K562 (cell line): Measurements from ENCODE around the gene PITRM1. TPM values are rescaled to one million over a fixed set of nuclear protein-coding genes. Genes with fewer than 3 reads are reported as not detected.

Experiments used
- ATAC-seq: fragments of 200-7000 bp; cut with Tn5 transposase; 3 replicates; pipeline ENCODE4 v1.9.1; 2020; ENCODE audit warnings: moderate library complexity
- BruUV-seq: library from RNA; stranded (reverse); fragments of 400-500 nt; replicated peaks from 2 replicates; lab custom pipeline; 2021; lab: Mats Ljungman, UMichigan
- CTCF ChIA-PET: fragments of 300-600 bp; formaldehyde crosslinking; extraction: SDS; loops from one replicate; lab custom pipeline; 2021; ENCODE audit warnings: low intra/inter-chr PET ratio; lab: Yijun Ruan, JAX
- POLR2A ChIA-PET: fragments of 300-600, 350-650 bp; sonication (Branson Sonifier 250); formaldehyde crosslinking; extraction: SDS; loops from one replicate; lab custom pipeline; 2021; ENCODE audit warnings: antibody characterized with exemption, inconsistent platforms; lab: Yijun Ruan, JAX
- DNase-seq, 4 experiments: peaks; one replicate each; pipeline versions ENCODE4 v3.0.0 to v3.0.0-alpha.2; 2011 to 2018; ENCODE audit warnings: low spot score in 3 of 4, mixed read lengths in 3 of 4; ENCODE audit errors: extremely low read depth in 1 of 4
- FAIRE-seq: peaks from 2 replicates; lab custom pipeline; 2011; peaks lifted over from hg19 to GRCh38; lab: Jason Lieb, UNC
- H2AFZ ChIP-seq: 2 replicates; pipeline ENCODE4 v1.6.0; 2011; ENCODE audit warnings: low read depth, low read length, control low read depth, inconsistent platforms
- H3K27ac ChIP-seq: fragments of 200-600 bp; 3 replicates; pipeline ENCODE4 v1.8.0; 2011; ENCODE audit warnings: low read depth, mild to moderate bottlenecking, control low read depth, inconsistent platforms, low read length, moderate library complexity, mixed read lengths; ENCODE audit errors: extremely low read depth
- H3K27me3 ChIP-seq, 2 experiments: fragments of 300-600 bp in 1 of 2; 2 replicates in 1 of 2; 3 replicates in 1 of 2; pipeline versions ENCODE4 v1.6.0 to v1.8.0; 2011; ENCODE audit warnings: inconsistent platforms in 2 of 2, low read length in 2 of 2, mild to moderate bottlenecking in 1 of 2, mixed read lengths in 1 of 2, moderate library complexity in 1 of 2; ENCODE audit not compliant: control insufficient read depth in 2 of 2, insufficient read depth in 2 of 2
- H3K36me3 ChIP-seq: fragments of 300-600 bp; 3 replicates; pipeline ENCODE4 v1.8.0; 2011; ENCODE audit warnings: mild to moderate bottlenecking, low read length, inconsistent platforms; ENCODE audit not compliant: control insufficient read depth, insufficient read depth
- H3K4me1 ChIP-seq, 2 experiments: fragments of 200-600 bp in 1 of 2; replicated peaks in 1 of 2; 2 replicates in 1 of 2; 3 replicates in 1 of 2; pipeline versions ENCODE4 v1.5.1 to v1.8.0; 2011; ENCODE audit warnings: inconsistent platforms in 2 of 2, low read length in 2 of 2, mild to moderate bottlenecking in 1 of 2, mixed read lengths in 1 of 2, moderate library complexity in 1 of 2; ENCODE audit not compliant: control insufficient read depth in 2 of 2, insufficient read depth in 2 of 2
- H3K4me2 ChIP-seq: 2 replicates; pipeline ENCODE4 v1.6.1; 2011; ENCODE audit warnings: low read length, control low read depth, inconsistent platforms, mixed read lengths; ENCODE audit not compliant: insufficient read depth
- H3K4me3 ChIP-seq: fragments of 200-600 bp; sonication (generic), shearing (Covaris generic); 2 replicates; pipeline ENCODE4 v1.5.1; 2016; ENCODE audit warnings: control low read depth, inconsistent platforms
- H3K79me2 ChIP-seq: fragments of 200-600 bp; 3 replicates; pipeline ENCODE4 v1.8.0; 2011; ENCODE audit warnings: low read length, inconsistent platforms; ENCODE audit not compliant: control insufficient read depth, insufficient read depth
- H3K9ac ChIP-seq, 2 experiments: 2 replicates each; pipeline versions ENCODE4 v1.6.0 to v1.6.1; 2011; ENCODE audit warnings: low read depth in 2 of 2, low read length in 2 of 2, control low read depth in 1 of 2, inconsistent platforms in 1 of 2, mild to moderate bottlenecking in 1 of 2, mixed read lengths in 1 of 2; ENCODE audit not compliant: insufficient read depth in 1 of 2
- H3K9me1 ChIP-seq: one replicate; pipeline ENCODE4 v1.6.0; 2011; ENCODE audit warnings: inconsistent platforms, mild to moderate bottlenecking, low read length, moderate library complexity; ENCODE audit not compliant: control insufficient read depth, insufficient read depth
- H3K9me3 ChIP-seq: replicated peaks from 2 replicates; pipeline ENCODE4 v1.5.1; 2011; ENCODE audit warnings: low read depth, low read length, inconsistent platforms; ENCODE audit not compliant: control insufficient read depth, insufficient read depth
- H4K20me1 ChIP-seq: replicated peaks from 2 replicates; pipeline ENCODE4 v1.6.1; 2011; ENCODE audit warnings: low read length, inconsistent platforms, mixed read lengths; ENCODE audit not compliant: control insufficient read depth, insufficient read depth
- ARHGAP35 ChIP-seq: fragments of 450-650 bp; IDR thresholded peaks from 2 replicates; pipeline ENCODE4 v1.6.1; 2018; ENCODE audit not compliant: partially characterized antibody
- BCOR ChIP-seq: fragments of 450-650 bp; IDR thresholded peaks from 2 replicates; pipeline ENCODE4 v1.6.1; 2016
- DDX20 ChIP-seq: fragments of 450-650 bp; IDR thresholded peaks from 2 replicates; pipeline ENCODE4 v1.6.1; 2016; ENCODE audit warnings: missing genetic modification characterization, low read depth, mild to moderate bottlenecking, missing compliant biosample characterization, moderate library complexity
- EGR1 ChIP-seq: fragments of 450-650 bp; conservative IDR thresholded peaks from 2 replicates; pipeline ENCODE4 v1.6.1; 2017; ENCODE audit warnings: mild to moderate bottlenecking
- ELF2 ChIP-seq: fragments of 250-450 bp; sonication (Bioruptor Pico); IDR thresholded peaks from 2 replicates; pipeline ENCODE4 v1.5.0; 2021; ENCODE audit warnings: mild to moderate bottlenecking
- ESRRA ChIP-seq: fragments of 450-650 bp; IDR thresholded peaks from 2 replicates; pipeline ENCODE4 v1.6.1; 2014; ENCODE audit warnings: low read depth, mild to moderate bottlenecking, moderate library complexity, borderline replicate concordance
- FIP1L1 ChIP-seq: fragments of 200-400 bp; formaldehyde crosslinking; IDR thresholded peaks from 2 replicates; pipeline ENCODE4 v1.6.1; 2018; ENCODE audit warnings: mild to moderate bottlenecking, low read depth, low read length; ENCODE audit not compliant: poor library complexity, severe bottlenecking
- HLTF ChIP-seq: fragments of 450-650 bp; IDR thresholded peaks from 2 replicates; pipeline ENCODE4 v1.6.1; 2016
- OTX1 ChIP-seq: fragments of 450-650 bp; formaldehyde crosslinking; IDR thresholded peaks from 2 replicates; pipeline ENCODE4 v1.4.0; 2022; ENCODE audit warnings: mild to moderate bottlenecking
- PHF8 ChIP-seq: fragments of 200-600 bp; sonication (generic); IDR thresholded peaks from 2 replicates; pipeline ENCODE4 v1.6.1; 2012; ENCODE audit warnings: mixed run types, mild to moderate bottlenecking, inconsistent platforms, low read length, moderate library complexity, borderline replicate concordance
- PTRF ChIP-seq: fragments of 450-650 bp; IDR thresholded peaks from 2 replicates; pipeline ENCODE4 v1.6.1; 2016; ENCODE audit warnings: mild to moderate bottlenecking, missing genetic modification characterization, missing compliant biosample characterization
- PURB ChIP-seq: sonication (generic); formaldehyde crosslinking; IDR thresholded peaks from 2 replicates; pipeline ENCODE4 v1.9.0; 2021; ENCODE audit warnings: low read depth, mild to moderate bottlenecking, missing genetic modification reagents
- RBM14 ChIP-seq: fragments of 200-400 bp; formaldehyde crosslinking; IDR thresholded peaks from 2 replicates; pipeline ENCODE4 v1.6.1; 2018; ENCODE audit warnings: low read depth, mild to moderate bottlenecking, low read length, moderate library complexity, borderline replicate concordance; ENCODE audit not compliant: insufficient read depth
- TRIM28 ChIP-seq: fragments of 450-650 bp; IDR thresholded peaks from 2 replicates; pipeline ENCODE4 v1.6.1; 2017
- XRCC4 ChIP-seq: IDR thresholded peaks from one replicate; pipeline ENCODE4 v1.6.1; 2011; ENCODE audit not compliant: insufficient read depth, insufficient read length; ENCODE audit errors: extremely low read depth
- ZBTB17 ChIP-seq: fragments of 450-650 bp; formaldehyde crosslinking; IDR thresholded peaks from 2 replicates; pipeline ENCODE4 v1.4.0; 2020; ENCODE audit warnings: mild to moderate bottlenecking
- ZNF121 ChIP-seq: sonication (generic); formaldehyde crosslinking; conservative IDR thresholded peaks from 2 replicates; pipeline ENCODE4 v1.8.0; 2022; ENCODE audit warnings: missing genetic modification reagents
- ZNF282 ChIP-seq: sonication (generic); formaldehyde crosslinking; IDR thresholded peaks from 2 replicates; pipeline ENCODE4 v1.8.1; 2023; ENCODE audit warnings: missing genetic modification reagents
- ZNF512 ChIP-seq: IDR thresholded peaks from 2 replicates; pipeline ENCODE4 v1.6.1; 2016; ENCODE audit warnings: missing genetic modification characterization, missing compliant biosample characterization
- ZNF79 ChIP-seq: fragments of 250-450 bp; sonication (Bioruptor Pico); IDR thresholded peaks from 2 replicates; pipeline ENCODE4 v1.4.0; 2020; ENCODE audit warnings: low read depth, mild to moderate bottlenecking, moderate library complexity
- WGBS: fragments of 100-300 bp; shearing (Covaris generic); methylation state at CpG from one replicate; pipeline ENCODE4 v1.1.6; 2016; ENCODE audit warnings: low coverage, mixed read lengths; ENCODE audit not compliant: insufficient coverage; ENCODE audit errors: missing lambda C conversion rate; 5-methylcytosine and 5-hydroxymethylcytosine counted together
- in situ Hi-C: fragments of 300-500 bp; cut with MboI; formaldehyde crosslinking; loops from 4 replicates; pipeline ENCODE4 v1.15.0; 2018; ENCODE audit warnings: inconsistent platforms, mixed read lengths
- intact Hi-C: fragments of 100-400 bp; cut with micrococcal nuclease; formaldehyde crosslinking; loops from 2 replicates; pipeline ENCODE4 v1.14.2; 2022
- polyA plus RNA-seq, 8 experiments: library from polyadenylated mRNA; depleted of rRNA in 4 of 8; stranded (reverse) in 5 of 8; unstranded in 3 of 8; fragments of >200 nt; fragmentation: Nextera tagmentation in 2 of 8; fragmentation: Illumina TruSeq in 1 of 8; extraction: Ambion mirVana in 2 of 8; extraction: Trizol in 1 of 8; gene quantifications; 2 replicates each; pipeline versions ENCODE4 v1.2.1 to v1.2.3, GENCODE V29; 2011 to 2014; ENCODE audit warnings: inconsistent platforms in 1 of 8, missing spikeins in 1 of 8
- total RNA-seq, 7 experiments: library from RNA; depleted of rRNA in 6 of 7; stranded (reverse); fragments of >200 nt in 6 of 7; fragmentation: Illumina TruSeq in 2 of 7; extraction: Trizol in 2 of 7; gene quantifications; 2 replicates each; pipeline versions ENCODE4 v1.2.1 to v1.2.3, GENCODE V29; 2011 to 2021; ENCODE audit warnings: low replicate concordance in 1 of 7

PITRM1 gene
- total and polyA plus RNA-seq, 9 of the 15 experiments (the other 6 are each of a cell fraction or from before 2014, with no cell fraction given), result 21.1 to 70.4 (median 39.7) TPM

- no peaks in the 10 kb centered on the region for H4K20me1 ChIP-seq
- H3K27ac ChIP-seq, result no peak overlapping the region
- ChIA-PET CTCF (no interaction called here), POLR2A (interaction anchor here (0.6 to 1.2 kb wide), 4 partner anchors 11 to 65 kb away, joined by 3 to 5 read pairs (median 4); no protein-coding TSS in a partner anchor)
- intact Hi-C loops, result no loop called here
- no peak overlapping the region for H2AFZ ChIP-seq
- no peaks in the 10 kb centered on the region for H3K79me2 ChIP-seq
- 87% methylated on average over 17 of the region's 21 CpGs for WGBS
- no peaks in the 10 kb centered on the region for H3K9me3 ChIP-seq
- no peak overlapping the region for H3K4me3 ChIP-seq
- H3K4me1 ChIP-seq, result peaks cover 0 to 4% of the 10 kb centered on the region in 2 experiments; a peak in 1 of 5 replicates
- no peak for ATAC-seq
- BruUV-seq, result no TSS peak
- H3K9ac ChIP-seq, result no peak overlapping the region; a peak in 1 of 4 replicates
- in situ Hi-C loops, result no loop called here
- DNase-seq, result no peak
- no peaks in the 10 kb centered on the region for H3K27me3 ChIP-seq
- no peak for TF ChIP-seq ZBTB17 (CRISPR knock-in tag)
- TF ChIP-seq HLTF, result no peak
- TF ChIP-seq EGR1, result no peak
- no peak for TF ChIP-seq ZNF512
- TF ChIP-seq PTRF (tag), result no peak
- no peak for TF ChIP-seq TRIM28
- no peak for TF ChIP-seq ARHGAP35
- TF ChIP-seq ESRRA, result no peak
- no peak for TF ChIP-seq RBM14
- no peak for TF ChIP-seq ZNF282
- no peak for TF ChIP-seq ZNF121 (CRISPR knock-in tag)
- no peak for TF ChIP-seq FIP1L1
- TF ChIP-seq ZNF79 (CRISPR knock-in tag), result no peak
- TF ChIP-seq DDX20 (tag), result no peak
- TF ChIP-seq PURB, result no peak
- TF ChIP-seq BCOR, result no peak
- TF ChIP-seq ELF2 (CRISPR knock-in tag), result no peak
- TF ChIP-seq PHF8, result no peak
- no peak for TF ChIP-seq OTX1 (CRISPR knock-in tag)
- no peak for TF ChIP-seq XRCC4
- no peaks in the 10 kb centered on the region for H3K9me1 ChIP-seq
- no peak overlapping the region for H3K4me2 ChIP-seq
- no peak for FAIRE-seq
- peaks cover 100% of the 10 kb centered on the region for H3K36me3 ChIP-seq
Measured at GRCh38 chr10:3136763-3137611, 35.6 kb downstream of the PITRM1 start.
